Neural cell (in vitro differentiated cells): ENCODE data around the gene CXCR5.

ENCODE experiments used
- CTCF ChIP-seq: fragments of 450-650 bp; IDR thresholded peaks from 2 replicates; pipeline ENCODE4 v1.5.1; 2014; ENCODE audit warnings: antibody characterized with exemption, mild to moderate bottlenecking, moderate library complexity; ENCODE audit not compliant: poor library complexity, severe bottlenecking
- EP300 ChIP-seq: fragments of 450-650 bp; conservative IDR thresholded peaks from 2 replicates; pipeline ENCODE4 v1.6.1; 2014; ENCODE audit warnings: antibody characterized with exemption, mild to moderate bottlenecking, moderate library complexity; ENCODE audit not compliant: poor library complexity, severe bottlenecking
- EZH2 ChIP-seq: fragments of 200-600, 300-800 bp; shearing (Covaris generic), sonication (generic); IDR thresholded peaks from 2 replicates; pipeline ENCODE4 v1.6.1; 2014; ENCODE audit warnings: antibody characterized with exemption, low read length, borderline replicate concordance, mild to moderate bottlenecking; ENCODE audit not compliant: insufficient read depth, poor library complexity, severe bottlenecking
- MXI1 ChIP-seq: fragments of 450-650 bp; conservative IDR thresholded peaks from 2 replicates; pipeline ENCODE4 v1.6.1; 2014; ENCODE audit warnings: antibody characterized with exemption, mild to moderate bottlenecking; ENCODE audit not compliant: poor library complexity, severe bottlenecking
- POLR2AphosphoS5 ChIP-seq: IDR thresholded peaks from 2 replicates; pipeline ENCODE4 v1.6.1; 2012
- RAD21 ChIP-seq: fragments of 450-650 bp; conservative IDR thresholded peaks from 2 replicates; pipeline ENCODE4 v1.6.1; 2014; ENCODE audit warnings: antibody characterized with exemption, mild to moderate bottlenecking, moderate library complexity
- REST ChIP-seq: IDR thresholded peaks from 2 replicates; pipeline ENCODE4 v1.6.1; 2012; ENCODE audit warnings: borderline replicate concordance
- SMC3 ChIP-seq: fragments of 450-650 bp; conservative IDR thresholded peaks from 2 replicates; pipeline ENCODE4 v1.6.1; 2014; ENCODE audit warnings: antibody characterized with exemption, mild to moderate bottlenecking, moderate library complexity; ENCODE audit not compliant: poor library complexity
- TAF1 ChIP-seq: IDR thresholded peaks from 2 replicates; pipeline ENCODE4 v1.6.1; 2012; ENCODE audit warnings: low read depth

GRCh38 chr11:118896921-118897591, 13.4 kb downstream of the CXCR5 start:
- TF ChIP-seq POLR2AphosphoS5 (no peak), EZH2 (no peak), REST (no peak), CTCF (no peak), EP300 (no peak), MXI1 (no peak), SMC3 (no peak), RAD21 (no peak), TAF1 (no peak)
